B cell (primary cell): ENCODE data around the gene XPO6. TPM values are rescaled to one million over a fixed set of nuclear protein-coding genes. Genes with fewer than 3 reads are reported as not detected.

ENCODE experiments used
- ATAC-seq: fragments of 200-7000 bp; cut with Tn5 transposase; one replicate; pipeline ENCODE4 v1.10.0; 2021; ENCODE audit warnings: low read depth, mild to moderate bottlenecking, moderate number of reproducible peaks, moderate library complexity
- CTCF ChIA-PET: fragments of 350-600 bp; sonication (Branson Sonifier 250); formaldehyde crosslinking; loops from one replicate; lab custom pipeline; 2021; ENCODE audit warnings: antibody characterized with exemption, inconsistent platforms; lab: Charles Lee
- POLR2A ChIA-PET: fragments of 350-600 bp; sonication (Branson Sonifier 250); formaldehyde crosslinking; loops from one replicate; lab custom pipeline; 2021; ENCODE audit warnings: antibody characterized with exemption; lab: Charles Lee
- DNase-seq: peaks from one replicate; pipeline ENCODE4 v3.0.0; 2013
- H2AFZ ChIP-seq: 2 replicates; pipeline ENCODE4 v1.6.1; 2012; ENCODE audit warnings: mild to moderate bottlenecking, low read depth, low read length; ENCODE audit not compliant: insufficient read depth, poor library complexity, severe bottlenecking
- H3K27ac ChIP-seq, 2 donors: 1 replicate in 1 of 2; 2 replicates in 1 of 2; pipeline ENCODE4 v1.5.1; 2012 to 2013; ENCODE audit warnings: low read length in 2 of 2, mild to moderate bottlenecking in 2 of 2, moderate library complexity in 1 of 2
- H3K27me3 ChIP-seq, 4 experiments: fragments of 200-600 bp in 1 of 4; sonication (generic) in 1 of 4; replicated peaks in 1 of 4; 1 replicate in 2 of 4; 2 replicates in 2 of 4; pipeline versions ENCODE4 v1.6.1 to v1.7.0; 2013 to 2016; ENCODE audit warnings: low read length in 3 of 4, mild to moderate bottlenecking in 2 of 4, mixed read lengths in 1 of 4, moderate library complexity in 1 of 4; ENCODE audit not compliant: insufficient read depth in 4 of 4, control insufficient read depth in 3 of 4; ENCODE audit errors: control extremely low read depth in 1 of 4
- H3K36me3 ChIP-seq, 2 experiments: replicated peaks in 1 of 2; 1 replicate in 1 of 2; 2 replicates in 1 of 2; pipeline versions ENCODE4 v1.6.1 to v1.7.1; 2013; ENCODE audit warnings: low read length in 1 of 2; ENCODE audit not compliant: insufficient read depth in 2 of 2, control insufficient read depth in 1 of 2; ENCODE audit errors: control extremely low read depth in 1 of 2, extremely low read depth in 1 of 2
- H3K4me1 ChIP-seq, 2 donors: fragments of 200-600 bp in 1 of 2; sonication (generic) in 1 of 2; 1 replicate in 1 of 2; 2 replicates in 1 of 2; pipeline versions ENCODE4 v1.5.1 to v1.6.1; 2013 to 2017; ENCODE audit warnings: low read length in 2 of 2; ENCODE audit not compliant: control insufficient read depth in 2 of 2, insufficient read depth in 2 of 2
- H3K4me2 ChIP-seq: replicated peaks from 2 replicates; pipeline ENCODE3; 2012; ENCODE audit warnings: mild to moderate bottlenecking, low read depth, low read length; ENCODE audit not compliant: poor library complexity, severe bottlenecking
- H3K4me3 ChIP-seq, 5 experiments: fragments of 200-600 bp in 1 of 5; sonication (generic) in 1 of 5; 1 replicate in 3 of 5; 2 replicates in 2 of 5; pipeline versions ENCODE4 v1.5.1 to v1.7.0; 2011 to 2016; ENCODE audit warnings: low read length in 4 of 5, mild to moderate bottlenecking in 4 of 5, low read depth in 2 of 5, control low read depth in 1 of 5, moderate library complexity in 1 of 5; ENCODE audit not compliant: insufficient read depth in 1 of 5; ENCODE audit errors: control extremely low read depth in 1 of 5, extremely low read depth in 1 of 5
- H3K79me2 ChIP-seq: fragments of 200-600 bp; sonication (generic); one replicate; pipeline ENCODE4 v1.6.0; 2016; ENCODE audit warnings: low read length; ENCODE audit not compliant: control insufficient read depth, insufficient read depth
- H3K9ac ChIP-seq: fragments of 200-600 bp; sonication (generic); 2 replicates; pipeline ENCODE4 v1.6.1; 2017; ENCODE audit warnings: mild to moderate bottlenecking, low read length, moderate library complexity
- H3K9me3 ChIP-seq, 3 donors: one replicate each; pipeline versions ENCODE4 v1.6.1 to v1.7.1; 2013; ENCODE audit warnings: low read length in 2 of 3; ENCODE audit not compliant: control insufficient read depth in 2 of 3, insufficient read depth in 1 of 3; ENCODE audit errors: control extremely low read depth in 1 of 3
- H4K20me1 ChIP-seq: 2 replicates; pipeline ENCODE4 v1.6.0; 2012; ENCODE audit warnings: mild to moderate bottlenecking, low read length; ENCODE audit not compliant: insufficient read depth, control insufficient read depth, poor library complexity, severe bottlenecking
- H3K27ac Mint-ChIP-seq: one replicate; pipeline ENCODE4 v1.8.0; 2021; ENCODE audit warnings: mixed read lengths
- H3K27me3 Mint-ChIP-seq: one replicate; pipeline ENCODE4 v1.8.0; 2021; ENCODE audit warnings: mixed read lengths
- H3K4me1 Mint-ChIP-seq: one replicate; pipeline ENCODE4 v1.8.0; 2021; ENCODE audit warnings: mixed read lengths
- H3K4me3 Mint-ChIP-seq: one replicate; pipeline ENCODE4 v1.8.0; 2021; ENCODE audit warnings: mixed read lengths
- H3K9me3 Mint-ChIP-seq: one replicate; pipeline ENCODE4 v1.8.0; 2022; ENCODE audit warnings: mixed read lengths; ENCODE audit not compliant: insufficient read depth
- EZH2 ChIP-seq: IDR thresholded peaks from 2 replicates; pipeline ENCODE4 v1.6.1; 2012; ENCODE audit warnings: borderline replicate concordance, low read depth, mild to moderate bottlenecking, moderate library complexity, low read length; ENCODE audit not compliant: insufficient read depth, poor library complexity, severe bottlenecking
- WGBS: methylation state at CpG from one replicate; pipeline ENCODE4 v1.1.5; 2013; ENCODE audit warnings: missing lambda C conversion rate; ENCODE audit not compliant: insufficient coverage; 5-methylcytosine and 5-hydroxymethylcytosine counted together
- intact Hi-C: fragments of 100-400 bp; cut with micrococcal nuclease; formaldehyde crosslinking; loops from one replicate; pipeline ENCODE4 v1.10.0; 2022
- polyA plus RNA-seq: library from polyadenylated mRNA; depleted of rRNA; stranded (reverse); fragments of >200 nt; gene quantifications from 2 replicates; pipeline ENCODE4 v1.2.3, GENCODE V29; 2012
- total RNA-seq, 2 donors: library from RNA; stranded (reverse); fragments of 120-200 nt in 1 of 2; gene quantifications; 1 replicate in 1 of 2; 2 replicates in 1 of 2; pipeline versions ENCODE4 v1.2.3 to v1.2.4, GENCODE V29; 2013 to 2022
- TF ChIP-seq, protein P1 (sequence below): fragments of 200-600 bp; IDR thresholded peaks from one replicate; pipeline ENCODE4 v1.8.0; 2022; ENCODE audit warnings: antibody characterized with exemption, mild to moderate bottlenecking

Gene XPO6
- total and polyA plus RNA-seq, 2 donors (not counting 1 experiment from before 2014, with no cell fraction given), result 259 to 303 TPM

- Mint-ChIP-seq H3K27ac (peak overlapping the region; percentile 96), H3K9me3 (no peaks in the 10 kb centered on the region), H3K27me3 (no peaks in the 10 kb centered on the region), H3K4me1 (peaks cover 78% of the 10 kb centered on the region), H3K4me3 (peak overlapping the region; percentile 87)
- ATAC-seq (no peak), DNase-seq (no peak)
- Histone ChIP-seq H3K36me3 (peaks cover 1 to 21% of the 10 kb centered on the region in 2 experiments), H2AFZ (peak overlapping the region; percentile 52), H3K79me2 (peaks cover 93% of the 10 kb centered on the region), H3K27ac (peak overlapping the region; percentile 86 to 92), H4K20me1 (peaks cover 11% of the 10 kb centered on the region), H3K4me3 (peak overlapping the region in 4 of 5 experiments; percentile 6 to 66 (median 28)), H3K4me2 (peak overlapping the region; percentile 84), H3K4me1 (peaks cover 66 to 76% of the 10 kb centered on the region in 2 donors), H3K9me3 (no peaks in the 10 kb centered on the region), H3K27me3 (no peaks in the 10 kb centered on the region), H3K9ac (peak overlapping the region; percentile 60)
- intact Hi-C loops, result loop anchor here (1.0 kb wide), 2 partner anchors 18 to 52 kb away; partner anchors contain the start of gene XPO6
- TF ChIP-seq EZH2, result no peak
- TF ChIP-seq, protein P1, sequence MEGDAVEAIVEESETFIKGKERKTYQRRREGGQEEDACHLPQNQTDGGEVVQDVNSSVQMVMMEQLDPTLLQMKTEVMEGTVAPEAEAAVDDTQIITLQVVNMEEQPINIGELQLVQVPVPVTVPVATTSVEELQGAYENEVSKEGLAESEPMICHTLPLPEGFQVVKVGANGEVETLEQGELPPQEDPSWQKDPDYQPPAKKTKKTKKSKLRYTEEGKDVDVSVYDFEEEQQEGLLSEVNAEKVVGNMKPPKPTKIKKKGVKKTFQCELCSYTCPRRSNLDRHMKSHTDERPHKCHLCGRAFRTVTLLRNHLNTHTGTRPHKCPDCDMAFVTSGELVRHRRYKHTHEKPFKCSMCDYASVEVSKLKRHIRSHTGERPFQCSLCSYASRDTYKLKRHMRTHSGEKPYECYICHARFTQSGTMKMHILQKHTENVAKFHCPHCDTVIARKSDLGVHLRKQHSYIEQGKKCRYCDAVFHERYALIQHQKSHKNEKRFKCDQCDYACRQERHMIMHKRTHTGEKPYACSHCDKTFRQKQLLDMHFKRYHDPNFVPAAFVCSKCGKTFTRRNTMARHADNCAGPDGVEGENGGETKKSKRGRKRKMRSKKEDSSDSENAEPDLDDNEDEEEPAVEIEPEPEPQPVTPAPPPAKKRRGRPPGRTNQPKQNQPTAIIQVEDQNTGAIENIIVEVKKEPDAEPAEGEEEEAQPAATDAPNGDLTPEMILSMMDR, result no peak
- ChIA-PET CTCF (interaction anchor here (0.8 to 2.4 kb wide), 8 partner anchors 10 to 53 kb away, joined by 3 to 20 read pairs (median 4); no protein-coding TSS in a partner anchor), POLR2A (interaction anchor here (0.5 to 1.8 kb wide), 5 partner anchors 9 to 109 kb away, joined by 3 to 10 read pairs (median 5); no protein-coding TSS in a partner anchor)
- 55% methylated on average over 8 of the region's 14 CpGs for WGBS
These were observed 18.0 kb downstream of the XPO6 start for GRCh38 chr16:28193530-28194423.
